ENCODE results near the gene SMYD3. TPM values are rescaled to one million over a fixed set of nuclear protein-coding genes. Genes with fewer than 3 reads are reported as not detected.

Gene SMYD3
- total and polyA plus RNA-seq, 10 of the 15 experiments (the other 5 are each of a cell fraction or from before 2014, with no cell fraction given): 18.3 to 54.0 (median 24.8) TPM

DNA sequence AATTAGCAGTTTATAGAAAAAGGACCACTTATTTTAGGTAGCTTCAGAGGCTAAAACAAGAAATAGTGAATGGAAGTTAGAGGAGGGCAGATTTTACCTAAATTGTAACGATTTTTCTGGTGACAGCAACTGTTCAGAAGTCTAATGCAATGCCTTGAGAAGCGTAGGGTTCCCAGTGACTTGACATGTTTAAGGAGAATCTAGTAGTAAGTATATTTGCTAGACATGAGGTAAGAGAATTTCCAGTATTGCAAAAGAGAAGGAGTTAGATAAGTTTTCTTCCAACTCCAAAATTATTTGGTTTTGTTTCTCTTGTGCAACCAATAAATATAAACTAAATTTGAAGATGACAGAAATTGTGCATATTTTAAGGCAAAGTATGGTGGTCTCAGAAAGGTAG is 140.0 kb downstream of the SMYD3 start:
- Histone ChIP-seq H2AFZ (ENCODE audit: control insufficient read depth, low read depth, low read length) (no peak overlapping the region), H4K20me1 (ENCODE audit: control insufficient read depth, insufficient read depth) (no peaks in the 10 kb centered on the region), H3K27me3 (replicated peaks in 1 of 2; ENCODE audit: control insufficient read depth in 2 of 2, insufficient read depth in 2 of 2, low read length in 1 of 2) (no peaks in the 10 kb centered on the region), H3K9ac (ENCODE audit: control insufficient read depth, insufficient read depth, low read length) (no peak overlapping the region), H3K4me3 (no peak overlapping the region), H3K9me3 (replicated peaks; ENCODE audit: control insufficient read depth, insufficient read depth, low read length) (no peaks in the 10 kb centered on the region), H3K4me1 (ENCODE audit: control insufficient read depth, insufficient read depth, low read length) (peaks cover 19% of the 10 kb centered on the region), H3K27ac (ENCODE audit: control insufficient read depth, insufficient read depth) (no peak overlapping the region), H3K79me2 (ENCODE audit: control insufficient read depth, insufficient read depth, low read length) (no peaks in the 10 kb centered on the region), H3K36me3 (ENCODE audit: control insufficient read depth in 2 of 2, insufficient read depth in 2 of 2, low read length in 1 of 2) (no peaks in the 10 kb centered on the region), H3K4me2 (ENCODE audit: control insufficient read depth, insufficient read depth) (no peak overlapping the region)
- DNase-seq (ENCODE audit: low read depth, low spot score): no peak
- TF ChIP-seq SMAD5 (IDR thresholded peaks at IDR 0.05; ENCODE audit: low read depth) (no peak), NR2F1 (conservative IDR thresholded peaks at IDR 0.05) (no peak), NRF1 (conservative IDR thresholded peaks at IDR 0.05; ENCODE audit: low read depth, low read length) (no peak), HDAC2 (IDR thresholded peaks at IDR 0.05) (no peak), NFYA (IDR thresholded peaks at IDR 0.05; ENCODE audit: borderline replicate concordance, low read depth, low read length) (no peak), PAX8 (IDR thresholded peaks at IDR 0.05) (no peak), ZBTB11 (CRISPR knock-in tag; IDR thresholded peaks at IDR 0.05) (no peak), RFX5 (IDR thresholded peaks at IDR 0.05; ENCODE audit: low read depth, low read length) (no peak), HSF1 (IDR thresholded peaks at IDR 0.05; ENCODE audit: low read depth, low read length) (no peak), ZBED1 (IDR thresholded peaks at IDR 0.05; ENCODE audit: borderline replicate concordance) (no peak), SKIL (IDR thresholded peaks at IDR 0.05; ENCODE audit: low read depth, poor library complexity, severe bottlenecking) (no peak)
- FAIRE-seq: no peak
- ChIA-PET SMC1A (ENCODE audit: uncharacterized antibody, unreplicated experiment) (interaction anchor here (0.6 to 1.9 kb wide), 2 partner anchors 32 to 35 kb away, joined by 3 to 5 read pairs; no protein-coding TSS in a partner anchor), CTCF (interaction anchor here (0.6 kb wide), 1 partner anchor 354 kb away, joined by 3 read pairs; no protein-coding TSS in a partner anchor), RAD21 (ENCODE audit: unreplicated experiment) (no interaction called here), POLR2A (no interaction called here)
- 67% methylated on average over 2 of the region's 2 CpGs for WGBS (ENCODE audit: insufficient coverage, insufficient replicate concordance, low lambda C conversion rate, missing lambda C conversion rate)
- in situ Hi-C loops (cut with MboI) (no loop called here), intact Hi-C loops (cut with micrococcal nuclease; ENCODE audit: unreplicated experiment) (no loop called here)
- no TSS peak for BruUV-seq (replicated peaks)
- no peak for ATAC-seq
